GM11168 (cell line): Measurements from ENCODE around the gene GSK3B.
"Not testable (repeated sequence)": the region's sequence is repeated elsewhere in the genome, so short reads cannot be mapped to it uniquely, and the experiment has no call there.

Experiments used
- in situ Hi-C: fragments of 300-500 bp; cut with MboI; formaldehyde crosslinking; loops from one replicate; pipeline ENCODE4 v1.12.0; 2022; ENCODE audit warnings: low sequenced_read_pairs; ENCODE audit not compliant: unreplicated experiment

The GSK3B gene

DNA sequence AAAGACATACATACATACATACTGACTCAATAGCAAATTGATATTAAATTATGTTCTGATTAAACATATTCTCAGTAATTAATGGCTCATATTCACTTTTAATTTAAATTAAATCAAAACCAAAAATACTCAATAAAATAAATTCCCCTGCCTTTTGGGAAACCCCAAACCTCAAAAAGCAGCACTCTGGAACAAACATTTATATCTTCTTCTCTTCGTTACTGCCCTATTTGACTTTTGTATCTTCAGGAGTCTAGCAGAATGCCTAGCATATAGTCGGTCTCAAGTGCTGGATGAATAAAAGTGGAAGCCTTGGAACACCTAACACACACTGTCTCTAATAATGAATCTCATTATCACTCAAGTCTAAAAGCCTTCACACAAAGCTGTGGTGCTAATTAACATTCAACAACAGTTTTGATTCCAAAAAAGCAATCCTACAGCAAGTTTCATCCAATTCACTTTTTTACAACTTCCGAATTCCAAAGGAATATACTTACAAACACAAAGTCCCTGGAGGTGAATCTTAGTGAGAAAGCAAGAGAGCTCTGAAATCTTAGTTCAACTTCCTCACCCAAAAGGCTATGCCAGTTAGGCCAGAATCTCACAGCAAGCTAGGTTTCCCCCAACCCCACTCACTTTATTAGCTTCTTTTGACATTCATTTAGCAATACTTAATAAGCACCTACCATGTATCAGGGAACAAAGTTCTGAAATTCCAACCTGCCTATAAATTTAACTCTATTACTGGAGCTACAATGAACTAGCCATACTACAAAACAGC, 35.0 kb downstream of the GSK3B start:
- in situ Hi-C loops: no loop called here

DNA sequence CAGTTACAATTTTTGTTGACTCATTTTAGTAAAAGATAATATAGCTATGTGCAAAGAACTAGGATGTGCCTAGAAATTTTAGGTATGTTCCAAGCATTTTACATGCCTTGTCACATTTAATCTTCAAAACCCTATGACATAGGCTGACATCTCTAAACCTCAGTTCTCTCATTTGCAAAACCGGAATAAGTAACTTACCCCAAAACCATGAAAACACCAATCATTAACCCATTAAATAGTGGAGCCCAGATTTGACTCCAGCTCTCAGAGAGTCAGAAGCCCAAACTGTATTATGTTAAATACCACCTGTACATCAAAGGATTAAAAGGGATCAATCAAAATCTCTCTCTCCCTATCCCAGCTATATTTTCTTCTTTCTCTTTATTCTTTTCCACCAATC, 36.6 kb downstream of the GSK3B start:
- in situ Hi-C loops: no loop called here

DNA sequence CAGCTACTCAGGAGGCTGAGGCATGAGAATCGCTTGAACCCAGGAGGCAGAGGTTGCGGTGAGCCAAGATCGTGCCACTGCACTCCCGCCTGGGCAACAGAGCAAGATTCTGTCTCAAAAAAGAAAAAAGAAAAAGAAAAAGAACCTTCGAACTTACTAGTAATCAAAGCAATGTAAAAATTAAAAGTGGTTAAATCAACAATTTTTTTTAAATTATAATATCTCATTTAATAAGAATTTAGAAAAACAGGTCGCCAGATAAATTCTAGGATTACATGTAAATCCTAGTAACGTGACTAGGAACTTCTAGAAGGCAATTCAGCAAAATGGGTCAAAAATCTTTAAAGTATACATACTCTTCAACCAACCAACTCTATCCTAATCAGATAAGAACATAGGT, 37.2 kb downstream of the GSK3B start:
- in situ Hi-C loops: no loop called here

DNA sequence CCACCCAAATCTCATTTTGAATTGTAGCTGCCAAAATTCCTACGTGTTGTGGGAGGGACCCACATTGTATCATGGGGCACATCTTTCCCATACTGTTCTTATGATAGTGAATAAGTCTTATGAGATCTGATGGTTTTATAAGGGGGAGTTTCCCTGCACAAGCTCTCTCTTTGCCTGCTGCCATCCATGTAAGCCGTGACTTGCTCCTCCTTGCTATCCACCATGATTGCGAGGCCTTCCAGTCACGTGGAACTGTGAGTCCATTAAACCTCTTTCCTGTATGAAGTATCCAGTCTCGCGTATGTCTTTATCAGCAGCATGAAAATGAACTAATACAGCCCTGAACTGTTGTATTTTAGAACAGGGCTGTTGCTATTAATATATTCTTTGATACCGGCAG, 40.6 kb downstream of the GSK3B start:
- in situ Hi-C loops: not testable (repeated sequence)

DNA sequence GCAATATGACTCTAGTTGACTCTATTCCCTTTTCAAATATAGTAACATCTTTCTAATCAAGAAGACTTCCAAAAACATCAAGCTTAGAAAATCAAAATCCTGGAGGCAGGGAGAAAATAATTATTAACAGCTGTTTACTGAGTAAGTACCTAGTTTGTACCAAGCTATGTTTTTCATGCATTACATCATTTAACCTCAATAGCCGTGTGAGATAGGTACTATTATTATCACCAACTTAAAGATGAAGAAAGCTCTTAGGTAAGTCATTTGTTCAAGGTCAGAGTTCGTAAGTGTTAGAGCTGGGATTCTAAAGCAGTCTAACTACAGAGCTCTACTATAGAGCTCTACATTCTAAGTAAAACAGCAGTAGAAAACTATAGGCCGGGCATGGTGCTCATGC, 41.6 kb downstream of the GSK3B start:
- in situ Hi-C loops: no loop called here

DNA sequence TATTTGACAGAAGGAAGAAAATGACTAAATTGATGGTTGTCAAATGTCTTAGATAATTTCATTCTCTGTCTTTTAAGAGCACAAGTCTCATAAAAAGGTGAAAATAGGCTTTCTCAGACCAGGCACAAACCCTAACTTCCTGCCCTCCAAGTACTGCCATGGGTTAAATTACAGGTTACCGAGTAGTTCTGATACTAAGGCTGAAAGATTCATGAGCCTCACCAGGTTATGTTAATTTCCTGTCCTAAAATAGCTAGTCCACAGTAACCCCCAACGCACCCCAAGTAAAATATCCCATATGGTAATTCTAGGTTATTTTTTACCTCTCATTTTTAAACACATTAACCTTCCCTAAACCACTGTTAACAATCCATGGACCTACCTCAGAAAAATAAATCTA, 42.0 kb downstream of the GSK3B start:
- in situ Hi-C loops: no loop called here

DNA sequence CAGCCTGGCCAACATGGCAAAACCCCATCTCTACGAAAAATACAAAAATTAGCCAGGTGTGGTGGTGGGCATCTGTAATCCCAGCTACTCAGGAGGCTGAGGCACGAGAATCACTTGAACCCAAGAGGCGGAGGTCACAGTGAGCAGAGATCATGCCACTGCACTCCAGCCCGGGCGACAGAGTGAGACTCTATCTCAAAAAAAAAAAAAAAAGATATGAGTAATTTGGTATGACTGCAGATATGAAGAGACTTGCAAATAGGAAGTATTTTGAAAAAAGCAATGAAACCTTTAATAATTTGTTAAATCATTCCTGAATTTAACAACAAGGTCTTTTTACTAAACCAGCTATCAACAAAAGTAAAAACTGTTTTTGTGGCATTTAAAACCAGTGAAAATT, 42.7 kb downstream of the GSK3B start:
- in situ Hi-C loops: not testable (repeated sequence)

DNA sequence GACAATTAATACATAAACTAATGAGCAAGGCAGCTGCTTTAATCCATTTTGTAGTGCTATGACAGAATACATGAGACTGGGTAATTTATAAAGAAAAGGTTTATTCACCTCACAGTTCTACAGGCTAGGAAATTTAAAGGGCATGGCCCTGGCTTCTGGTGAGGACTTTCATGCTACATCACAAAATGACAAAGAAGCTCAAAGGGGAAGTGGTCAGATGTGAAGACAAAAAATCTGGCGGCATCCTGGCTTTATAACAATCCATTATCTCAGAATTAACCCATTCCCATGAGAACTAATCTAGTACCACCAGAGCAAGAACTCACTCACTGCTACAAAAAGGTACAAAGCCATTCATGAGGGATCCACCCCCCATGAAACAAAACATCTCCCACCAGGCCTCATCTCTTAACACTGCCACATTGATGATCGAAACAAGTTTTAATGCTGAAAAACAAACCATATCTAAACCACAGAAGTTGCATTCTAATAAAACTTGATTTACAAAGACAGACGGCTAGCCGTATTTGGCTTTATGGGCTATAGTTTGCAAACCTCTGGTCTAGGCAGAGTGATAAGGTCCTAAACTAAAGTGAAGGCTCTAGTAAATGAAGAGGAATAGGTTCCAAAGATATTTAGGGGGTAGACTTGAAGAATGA, 44.2 kb downstream of the GSK3B start:
- in situ Hi-C loops: no loop called here

DNA sequence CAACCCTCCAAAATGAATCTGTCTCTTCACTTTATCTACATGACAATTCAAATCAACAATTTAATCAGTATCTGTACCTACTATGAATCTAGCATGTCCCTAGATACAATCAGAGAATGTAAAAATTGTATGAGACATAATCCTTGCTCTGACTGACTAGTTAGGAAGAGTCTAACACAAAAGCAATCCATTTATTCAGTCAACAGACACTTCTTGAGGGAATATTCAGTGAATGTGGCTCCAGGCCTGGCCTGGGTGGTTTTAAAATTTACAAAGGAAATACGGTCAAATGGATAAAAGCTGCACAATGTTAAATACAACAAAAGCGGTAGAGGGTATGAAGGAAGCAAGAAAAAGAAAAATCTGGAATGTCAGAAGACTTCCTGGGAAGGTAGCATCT, 45.2 kb downstream of the GSK3B start:
- in situ Hi-C loops: no loop called here

DNA sequence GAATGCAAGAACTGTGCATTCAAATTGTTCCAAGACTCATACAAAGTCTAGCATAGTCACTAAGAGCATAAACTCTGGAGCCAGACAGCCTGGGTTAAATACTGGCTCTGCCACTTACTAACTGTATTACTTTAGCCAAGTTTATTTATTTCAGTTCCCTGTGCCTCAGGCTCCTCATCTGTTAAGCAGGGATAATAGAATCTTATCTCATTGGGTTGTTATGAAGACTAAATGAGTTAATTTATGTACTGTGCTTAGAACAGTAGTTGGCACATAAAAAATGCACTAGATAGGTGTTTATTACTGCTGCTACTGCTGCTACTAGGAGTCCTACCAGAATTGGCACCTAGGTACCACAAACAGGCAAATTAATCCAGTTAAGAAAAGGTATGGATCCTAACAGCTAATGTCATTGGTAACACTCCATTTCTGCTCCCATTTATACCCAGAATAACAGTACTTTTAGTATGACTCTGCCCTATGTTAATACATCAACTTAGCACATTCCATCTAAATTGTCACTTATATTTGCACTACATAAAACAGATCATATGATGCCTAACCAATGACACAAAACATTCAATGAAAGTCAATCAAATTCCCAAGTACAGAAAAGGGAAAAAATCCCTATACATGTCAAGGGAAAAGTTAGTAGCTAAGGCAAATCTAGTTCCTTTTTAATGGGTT, 45.7 kb downstream of the GSK3B start:
- in situ Hi-C loops: no loop called here

DNA sequence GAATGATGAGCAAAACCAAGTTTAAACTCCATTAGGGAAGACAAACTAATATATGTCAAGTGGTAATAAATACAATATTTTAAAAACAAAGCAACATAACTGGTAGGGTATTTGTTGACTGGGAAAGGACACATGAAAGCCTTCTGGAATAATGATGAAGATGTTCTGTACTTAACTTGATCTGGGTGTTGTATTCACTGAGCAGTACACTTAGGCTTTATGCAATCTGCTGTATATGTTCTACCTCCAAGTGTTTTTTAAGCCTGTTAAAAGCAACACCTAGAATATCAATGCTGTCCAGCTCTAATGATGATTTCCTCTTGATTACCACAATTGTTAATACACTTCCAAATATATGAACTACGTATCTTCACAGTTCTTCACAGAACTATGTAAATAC, 46.6 kb downstream of the GSK3B start:
- in situ Hi-C loops: no loop called here

DNA sequence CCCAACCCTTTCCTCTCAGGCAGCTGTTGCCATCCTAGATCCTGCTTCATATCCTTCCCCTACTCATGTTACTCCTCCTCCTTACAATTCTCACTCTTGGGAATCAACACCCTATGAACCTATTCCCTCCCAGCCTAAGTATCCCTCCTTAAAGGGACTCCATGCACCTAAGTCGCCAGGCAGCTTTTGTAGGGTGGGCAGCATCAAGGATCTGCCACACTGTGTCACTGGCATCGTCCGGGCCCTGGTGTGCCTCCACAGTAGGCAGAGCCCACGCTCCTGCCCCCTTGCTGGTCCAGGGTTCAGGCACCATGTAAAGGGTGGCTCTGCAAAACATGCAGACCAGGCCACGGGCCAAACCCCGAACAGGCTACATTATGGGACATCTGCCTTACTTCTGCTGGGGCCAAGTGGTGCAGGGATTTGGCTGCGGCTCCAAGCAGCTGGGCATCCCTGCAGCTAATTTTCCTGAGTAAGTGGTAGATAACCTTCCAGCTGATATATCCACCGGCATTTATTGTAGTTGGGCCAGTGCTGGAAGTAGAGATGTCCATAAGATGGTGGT, 53.4 kb downstream of the GSK3B start:
- in situ Hi-C loops: no loop called here

DNA sequence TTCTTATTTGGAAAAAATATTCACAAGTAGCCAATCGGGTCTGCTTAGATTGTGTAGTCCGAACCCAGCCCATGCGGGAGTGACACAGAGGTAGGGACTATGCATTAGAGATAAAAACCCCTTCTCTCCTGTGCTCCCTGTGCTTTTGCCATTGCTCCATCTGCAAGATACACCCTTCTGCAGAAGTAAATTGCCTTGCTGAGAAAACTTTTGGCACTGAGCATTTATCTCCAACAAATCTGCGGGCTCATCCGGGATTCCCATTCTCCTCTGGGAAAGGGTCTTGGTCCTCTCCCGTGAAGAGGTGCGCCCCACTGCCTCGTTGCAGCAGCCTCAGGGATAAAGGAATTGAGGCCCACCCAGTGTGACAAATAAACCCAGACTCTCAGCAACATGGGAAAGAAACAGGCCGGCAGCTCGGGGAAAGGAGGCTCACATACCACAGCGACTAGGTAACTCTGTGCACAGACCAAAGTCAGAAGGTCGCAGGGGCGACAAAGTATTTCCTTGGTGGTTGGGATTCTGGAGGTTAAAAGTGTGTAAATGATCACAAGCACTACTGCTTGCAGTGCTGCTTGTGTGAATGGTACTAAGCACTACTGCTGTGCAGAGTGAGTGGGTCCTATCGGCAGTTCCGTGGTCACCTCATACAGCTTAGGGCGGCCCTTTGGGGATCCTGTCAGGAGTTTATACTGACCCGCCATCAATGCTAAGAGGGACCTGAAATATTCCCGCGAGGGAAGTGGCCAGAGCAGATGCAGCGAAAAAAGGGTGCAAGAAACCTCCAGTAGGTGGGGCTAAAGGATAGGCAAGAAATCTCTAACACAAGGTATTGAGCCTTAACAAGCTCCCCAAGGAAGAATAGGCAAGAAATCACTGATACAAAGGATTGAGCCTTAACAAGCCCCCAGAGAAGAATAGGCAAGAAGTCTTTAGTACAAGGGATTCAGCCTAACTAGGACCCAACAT, 54.3 kb downstream of the GSK3B start:
- in situ Hi-C loops: no loop called here

DNA sequence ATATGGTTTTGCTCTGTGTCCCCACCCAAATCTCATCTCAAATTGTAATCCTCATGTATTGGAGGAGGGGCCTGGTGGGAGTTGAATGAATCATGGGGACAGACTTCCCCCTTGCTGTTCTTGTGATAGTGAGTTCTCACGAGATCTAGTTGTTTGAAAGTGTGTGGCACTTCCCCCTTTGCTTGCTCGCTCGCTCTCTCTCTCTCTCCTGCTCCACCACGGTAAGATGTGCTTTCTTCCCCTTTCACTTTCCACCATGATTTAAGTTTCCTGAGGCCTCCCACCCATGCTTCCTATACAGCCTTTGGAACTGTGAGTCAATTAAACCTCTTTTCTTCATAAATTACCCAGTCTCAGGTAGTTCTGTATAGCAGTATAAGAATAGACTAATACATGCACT, 60.7 kb downstream of the GSK3B start:
- in situ Hi-C loops: no loop called here

DNA sequence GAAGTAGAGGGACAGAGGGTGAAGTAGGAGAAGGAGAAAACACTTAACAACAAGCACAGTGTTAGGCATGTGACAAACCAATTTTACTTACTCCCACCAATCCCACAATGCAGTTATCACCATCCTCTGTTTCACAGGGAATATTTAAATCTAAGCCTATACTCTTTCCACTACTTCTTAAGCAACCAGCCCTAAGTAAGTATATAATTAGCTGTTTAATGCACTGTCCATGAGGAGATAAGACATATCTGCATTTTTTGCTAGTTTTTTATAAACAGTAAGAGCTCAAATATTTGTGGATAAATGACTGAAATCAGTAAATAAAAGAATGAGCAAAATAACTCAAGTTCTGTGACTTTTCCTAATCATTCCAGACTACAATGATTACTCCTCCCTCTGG, 62.7 kb downstream of the GSK3B start:
- in situ Hi-C loops: no loop called here

DNA sequence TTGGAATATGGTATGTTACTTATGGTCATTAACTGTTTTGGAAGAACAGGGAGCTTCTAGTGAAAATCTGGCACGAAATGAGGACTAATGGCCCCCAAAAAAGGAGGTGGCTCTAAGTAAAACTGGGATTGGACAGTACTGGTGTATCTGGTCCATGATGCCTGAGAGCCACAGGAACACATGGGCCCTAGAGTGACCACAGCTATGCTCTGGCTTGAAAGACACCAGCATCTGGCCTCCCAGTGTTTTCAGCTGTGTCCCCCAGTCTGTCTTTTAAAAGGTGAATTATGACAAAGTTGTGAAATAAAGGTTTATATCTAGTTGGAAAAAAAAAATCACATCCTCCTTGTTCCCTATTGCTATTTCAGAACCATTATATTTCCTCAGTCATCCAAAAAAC, 64.5 kb downstream of the GSK3B start:
- in situ Hi-C loops: no loop called here

DNA sequence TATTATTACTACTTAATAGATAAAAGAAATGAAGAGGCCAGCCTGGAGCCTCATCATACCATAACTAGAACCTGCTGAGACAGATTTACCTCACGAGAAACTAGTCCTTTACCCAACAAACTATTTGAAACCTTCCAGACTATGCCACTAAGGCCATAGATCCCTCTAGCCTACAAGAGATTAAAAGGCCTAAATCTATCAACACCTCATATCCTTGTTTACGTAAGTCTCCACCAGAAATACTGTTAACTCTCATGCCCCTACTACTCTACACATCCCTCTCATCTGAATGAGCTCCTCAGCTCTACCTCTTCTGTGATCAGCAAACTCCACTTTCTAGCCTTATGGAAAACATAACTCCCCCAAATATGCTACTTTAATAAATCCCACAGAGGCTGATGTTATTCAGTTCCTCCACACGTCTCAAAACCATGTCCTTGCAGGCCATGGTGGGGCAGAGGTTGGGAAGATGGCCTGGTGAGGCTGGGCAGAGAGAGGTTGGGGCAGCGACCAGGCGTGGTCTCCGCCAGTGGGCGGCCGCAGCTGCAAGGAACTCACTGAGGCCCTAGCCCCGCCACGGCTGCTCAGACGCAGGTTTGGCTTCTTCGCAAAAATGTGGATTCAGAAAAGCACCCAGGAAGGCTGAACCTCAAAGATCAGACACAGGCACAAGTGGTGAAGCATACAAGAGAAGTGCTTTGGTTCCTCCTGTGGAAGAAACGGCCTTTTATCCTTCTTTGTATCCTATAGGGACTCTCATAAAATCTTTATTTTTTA, 65.8 kb downstream of the GSK3B start:
- in situ Hi-C loops: no loop called here

DNA sequence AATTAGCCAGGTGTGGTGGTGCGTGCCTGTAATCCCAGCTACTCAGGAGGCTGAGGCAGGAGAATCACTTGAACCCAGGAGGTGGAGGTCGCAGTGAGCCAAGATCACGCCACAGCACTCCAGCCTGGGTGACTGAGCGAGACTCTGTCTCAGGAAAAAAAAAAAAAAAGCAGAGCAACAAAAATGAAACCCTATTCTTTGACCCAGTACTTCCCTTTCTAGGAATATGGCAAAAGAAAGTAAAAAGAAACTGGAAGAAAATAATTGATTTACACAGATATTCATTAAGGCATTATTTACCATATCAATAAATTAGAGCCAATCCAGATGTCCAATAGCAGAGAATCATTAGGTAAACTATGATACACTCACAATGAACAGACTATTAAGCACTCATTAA, 67.0 kb downstream of the GSK3B start:
- in situ Hi-C loops: no loop called here

DNA sequence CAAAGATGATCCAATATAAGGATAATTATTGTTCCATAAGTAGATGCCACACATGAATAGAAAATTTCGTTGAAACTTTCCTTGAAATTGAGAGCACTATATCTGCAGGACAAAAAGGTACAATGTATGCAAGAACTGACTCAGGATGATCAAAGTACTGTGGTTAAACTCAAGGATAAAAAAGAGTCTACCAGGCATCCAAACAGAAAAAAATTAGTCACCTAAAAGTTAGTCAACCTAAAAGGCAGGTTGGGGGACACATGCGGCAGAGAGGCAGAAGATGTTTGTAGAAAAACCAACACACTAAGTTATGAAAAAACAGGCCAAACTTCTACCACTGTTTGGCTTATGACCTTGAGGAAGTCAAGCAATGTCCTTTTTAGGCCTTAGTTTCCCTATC, 68.7 kb downstream of the GSK3B start:
- in situ Hi-C loops: no loop called here
